ENCODE measurements around the gene VPS52.

GRCh38 chr6:33278392-33278741 is 6.7 kb upstream of the VPS52 start:
- TF ChIP-seq TARDBP (IDR thresholded peaks at IDR 0.05) (no peak), SP1 (IDR thresholded peaks at IDR 0.05) (no peak), FOXK2 (IDR thresholded peaks at IDR 0.05) (no peak), NFRKB (IDR thresholded peaks at IDR 0.05) (no peak), FOXM1 (IDR thresholded peaks at IDR 0.05; ENCODE audit: borderline replicate concordance) (no peak)
- TF ChIP-seq, protein P1, sequence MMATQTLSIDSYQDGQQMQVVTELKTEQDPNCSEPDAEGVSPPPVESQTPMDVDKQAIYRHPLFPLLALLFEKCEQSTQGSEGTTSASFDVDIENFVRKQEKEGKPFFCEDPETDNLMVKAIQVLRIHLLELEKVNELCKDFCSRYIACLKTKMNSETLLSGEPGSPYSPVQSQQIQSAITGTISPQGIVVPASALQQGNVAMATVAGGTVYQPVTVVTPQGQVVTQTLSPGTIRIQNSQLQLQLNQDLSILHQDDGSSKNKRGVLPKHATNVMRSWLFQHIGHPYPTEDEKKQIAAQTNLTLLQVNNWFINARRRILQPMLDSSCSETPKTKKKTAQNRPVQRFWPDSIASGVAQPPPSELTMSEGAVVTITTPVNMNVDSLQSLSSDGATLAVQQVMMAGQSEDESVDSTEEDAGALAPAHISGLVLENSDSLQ (IDR thresholded peaks at IDR 0.05): no peak
